T-cell (primary cell): Measurements from ENCODE around the gene GPR21. TPM values are rescaled to one million over a fixed set of nuclear protein-coding genes. Genes with fewer than 3 reads are reported as not detected.

Source experiments
- ATAC-seq, 4 experiments: fragments of 200-7000 bp in 3 of 4; fragments of 150-1000 bp in 1 of 4; cut with Tn5 transposase; replicated peaks in 1 of 4; 1 replicate in 3 of 4; 2 replicates in 1 of 4; pipeline ENCODE4 v1.10.0; 2021; ENCODE audit warnings: moderate library complexity in 3 of 4, mild to moderate bottlenecking in 2 of 4, moderate number of reproducible peaks in 1 of 4
- CTCF ChIA-PET, 2 donors: fragments of 300-600 bp; sonication (Branson Sonifier 250); formaldehyde crosslinking; loops; one replicate each; lab custom pipeline; 2022; ENCODE audit warnings: antibody characterized with exemption in 2 of 2; lab: Charles Lee
- POLR2A ChIA-PET, 2 donors: fragments of 300-600 bp; sonication (Branson Sonifier 250); formaldehyde crosslinking; loops; one replicate each; lab custom pipeline; 2022; ENCODE audit warnings: antibody characterized with exemption in 2 of 2; lab: Charles Lee
- DNase-seq, 35 experiments: peaks; one replicate each; pipeline versions ENCODE4 v3.0.0 to v3.0.0-alpha.2; 2013 to 2023
- H3K27ac ChIP-seq: one replicate; pipeline ENCODE4 v1.5.1; 2013; ENCODE audit warnings: low read length
- H3K27me3 ChIP-seq, 2 experiments: replicated peaks in 1 of 2; 1 replicate in 1 of 2; 2 replicates in 1 of 2; pipeline versions ENCODE4 v1.6.1 to v1.7.0; 2013; ENCODE audit warnings: low read length in 1 of 2, mixed read lengths in 1 of 2; ENCODE audit not compliant: control insufficient read depth in 2 of 2, insufficient read depth in 2 of 2; ENCODE audit errors: extremely low read depth in 1 of 2
- H3K36me3 ChIP-seq, 2 donors: 1 replicate in 1 of 2; 2 replicates in 1 of 2; pipeline versions ENCODE4 v1.6.1 to v1.7.0; 2013; ENCODE audit warnings: low read length in 1 of 2; ENCODE audit not compliant: control insufficient read depth in 2 of 2, insufficient read depth in 1 of 2; ENCODE audit errors: extremely low read depth in 1 of 2
- H3K4me1 ChIP-seq, 2 experiments: 1 replicate in 1 of 2; 2 replicates in 1 of 2; pipeline versions ENCODE4 v1.6.1 to v1.7.0; 2013; ENCODE audit warnings: low read length in 2 of 2, mixed read lengths in 1 of 2; ENCODE audit not compliant: insufficient read depth in 2 of 2, control insufficient read depth in 1 of 2; ENCODE audit errors: extremely low read depth in 1 of 2
- H3K4me3 ChIP-seq, 2 donors: 1 replicate in 1 of 2; 2 replicates in 1 of 2; pipeline versions ENCODE4 v1.5.1 to v1.7.0; 2013; ENCODE audit warnings: mild to moderate bottlenecking in 2 of 2, low read length in 1 of 2, moderate library complexity in 1 of 2; ENCODE audit not compliant: control insufficient read depth in 1 of 2; ENCODE audit errors: extremely low read depth in 1 of 2
- H3K9me3 ChIP-seq: 2 replicates; pipeline ENCODE4 v1.7.0; 2013
- H3K27ac Mint-ChIP-seq, 2 donors: one replicate each; pipeline ENCODE4 v1.8.0; 2020 to 2021; ENCODE audit warnings: mild to moderate bottlenecking in 2 of 2, mixed read lengths in 2 of 2
- H3K27me3 Mint-ChIP-seq, 2 donors: one replicate each; pipeline ENCODE4 v1.8.0; 2021 to 2022; ENCODE audit warnings: mixed read lengths in 2 of 2
- H3K36me3 Mint-ChIP-seq: one replicate; pipeline ENCODE4 v1.8.0; 2021; ENCODE audit warnings: mixed read lengths
- H3K4me1 Mint-ChIP-seq, 3 donors: one replicate each; pipeline ENCODE4 v1.8.0; 2020 to 2022; ENCODE audit warnings: mixed read lengths in 3 of 3, mild to moderate bottlenecking in 1 of 3
- H3K4me3 Mint-ChIP-seq, 3 donors: one replicate each; pipeline ENCODE4 v1.8.0; 2020 to 2022; ENCODE audit warnings: mild to moderate bottlenecking in 3 of 3, mixed read lengths in 3 of 3, moderate library complexity in 3 of 3
- H3K9me3 Mint-ChIP-seq, 3 donors: one replicate each; pipeline ENCODE4 v1.8.0; 2020 to 2022; ENCODE audit warnings: mixed read lengths in 3 of 3
- WGBS: methylation state at CpG from one replicate; pipeline ENCODE4 v1.1.5; 2013; ENCODE audit warnings: missing lambda C conversion rate; ENCODE audit not compliant: insufficient coverage; 5-methylcytosine and 5-hydroxymethylcytosine counted together
- total RNA-seq, 35 experiments: library from RNA in 6 of 35; stranded (reverse) in 6 of 35; fragments of 120-200 nt in 1 of 35; gene quantifications; one replicate each; pipeline versions ENCODE4 v1.2.1 to v1.2.4 and lab custom pipeline; 2013 to 2026

GPR21 gene
- 1 to 10 TPM in 3 of 5 donors, under 1 TPM in 2; 0.23 to 2.4 (median 1.0) TPM for total RNA-seq
- total RNA-seq (2013) = 0.64 TPM
- total RNA-seq (lab: John Stamatoyannopoulos, UW) = 0.16 to 2.0 (median 0.50) reads per million in 29 experiments

DNA sequence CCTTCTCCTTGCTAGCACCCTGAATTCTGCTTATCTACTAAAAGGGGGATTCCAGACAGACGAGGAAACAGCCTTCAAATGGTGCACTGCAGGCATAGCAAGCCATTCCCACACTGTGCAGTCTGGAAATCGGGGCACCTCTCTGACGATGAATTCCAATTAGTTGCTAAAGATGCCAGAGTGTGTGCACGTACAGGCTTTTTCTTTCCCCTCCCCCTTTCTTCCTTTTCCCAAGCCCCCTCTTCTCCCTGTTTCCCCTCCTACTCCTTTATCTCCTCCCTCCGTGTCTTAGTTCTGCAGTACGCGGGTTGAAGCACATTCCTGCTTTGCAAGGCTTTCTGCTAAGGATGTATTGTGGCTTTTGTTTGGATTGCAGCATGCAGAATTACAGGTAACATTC is at the start of gene GPR21:
TSS of gene GPR21 (plus strand) at position 316 of the 400 bp plus-strand sequence. CDS start 900 bp downstream, outside the sequence.
- 86% methylated on average over 4 of the region's 7 CpGs for WGBS
- POLR2A ChIA-PET = interaction anchor here in 1 of 2 donors (0.6 kb wide), 1 partner anchor 14 kb away, joined by 3 read pairs; no protein-coding TSS in a partner anchor
- ATAC-seq = no peak
- Mint-ChIP-seq H3K4me3 (no peak within 1 kb of the TSS), H3K27ac (no peak within 1 kb of the TSS), H3K9me3 (no peaks in the 10 kb centered on the region), H3K4me1 (peaks cover 4 to 18% (median 6%) of the 10 kb centered on the region in 3 donors), H3K36me3 (peaks cover 54% of the 10 kb centered on the region), H3K27me3 (no peaks in the 10 kb centered on the region)
- no peak for DNase-seq
- no peak within 1 kb of the TSS for H3K27ac ChIP-seq
- peaks cover 2 to 3% of the 10 kb centered on the region in 2 donors for H3K36me3 ChIP-seq
- CTCF ChIA-PET = no interaction called here
- no peaks in the 10 kb centered on the region for H3K9me3 ChIP-seq
- no peaks in the 10 kb centered on the region for H3K27me3 ChIP-seq
- H3K4me3 ChIP-seq = no peak within 1 kb of the TSS
- no peaks in the 10 kb centered on the region for H3K4me1 ChIP-seq

GRCh38 chr9:122986010-122986409 is 47.5 kb upstream of the GPR21 start:
- H3K27me3 Mint-ChIP-seq = no peaks in the 10 kb centered on the region
- POLR2A ChIA-PET = interaction anchor here in 1 of 2 donors (0.7 kb wide), 1 partner anchor 88 kb away, joined by 3 read pairs; no protein-coding TSS in a partner anchor

DNA sequence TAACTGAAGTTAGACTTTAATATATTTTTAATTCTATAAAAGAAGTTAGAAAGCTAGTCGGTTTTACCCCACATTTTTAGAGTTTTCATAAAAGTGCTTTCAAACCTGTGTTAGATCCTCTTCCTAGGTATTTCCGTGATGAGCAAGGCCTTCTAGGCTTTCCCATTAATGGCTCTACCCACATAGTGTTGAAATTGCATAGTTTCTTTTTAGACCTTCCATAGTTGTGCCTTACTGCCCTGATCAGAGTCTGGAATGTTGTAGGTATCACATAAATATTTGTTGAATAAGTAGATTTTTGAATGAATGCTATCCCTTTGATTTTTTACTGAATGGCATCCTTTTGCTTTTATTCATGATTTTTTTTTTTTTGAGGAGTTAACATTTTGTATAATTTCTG is 45.3 kb upstream of the GPR21 start:
- Mint-ChIP-seq H3K9me3 (no peaks in the 10 kb centered on the region), H3K27me3 (no peaks in the 10 kb centered on the region), H3K4me1 (peaks cover 0 to 7% (median 2%) of the 10 kb centered on the region in 3 donors), H3K27ac (no peak overlapping the region), H3K4me3 (no peak overlapping the region), H3K36me3 (peaks cover 21% of the 10 kb centered on the region)
- Histone ChIP-seq H3K36me3 (peaks cover 0 to 23% of the 10 kb centered on the region in 2 donors), H3K9me3 (no peaks in the 10 kb centered on the region), H3K27ac (no peak overlapping the region), H3K4me1 (no peaks in the 10 kb centered on the region), H3K4me3 (no peak overlapping the region), H3K27me3 (no peaks in the 10 kb centered on the region)
- no CpG with 5 or more reads among the region's 2 CpGs for WGBS
- DNase-seq (no peak), ATAC-seq (no peak)
- ChIA-PET POLR2A (no interaction called here), CTCF (interaction anchor here in 1 of 2 donors (0.7 to 1.1 kb wide), 3 partner anchors 8 to 361 kb away, joined by 3 read pairs; no protein-coding TSS in a partner anchor)

More at GRCh38 chr9:122986010-122986409, 47.5 kb upstream of the GPR21 start:
- Histone ChIP-seq H3K4me1 (no peaks in the 10 kb centered on the region), H3K36me3 (peaks cover 0 to 23% of the 10 kb centered on the region in 2 donors), H3K4me3 (no peak overlapping the region), H3K9me3 (no peaks in the 10 kb centered on the region), H3K27me3 (no peaks in the 10 kb centered on the region), H3K27ac (no peak overlapping the region)
- CTCF ChIA-PET = interaction anchor here in 1 of 2 donors (1.0 kb wide), 1 partner anchor 83 kb away, joined by 3 read pairs; no protein-coding TSS in a partner anchor
- no peak overlapping the region for H3K4me3 Mint-ChIP-seq
- WGBS = 100% methylated on average over 1 of the region's 5 CpGs
- ATAC-seq (no peak), DNase-seq (no peak)
- H3K36me3 Mint-ChIP-seq = peaks cover 21% of the 10 kb centered on the region
- no peaks in the 10 kb centered on the region for H3K9me3 Mint-ChIP-seq
- H3K27ac Mint-ChIP-seq = no peak overlapping the region
- H3K4me1 Mint-ChIP-seq = peaks cover 0 to 4% (median 2%) of the 10 kb centered on the region in 3 donors

DNA sequence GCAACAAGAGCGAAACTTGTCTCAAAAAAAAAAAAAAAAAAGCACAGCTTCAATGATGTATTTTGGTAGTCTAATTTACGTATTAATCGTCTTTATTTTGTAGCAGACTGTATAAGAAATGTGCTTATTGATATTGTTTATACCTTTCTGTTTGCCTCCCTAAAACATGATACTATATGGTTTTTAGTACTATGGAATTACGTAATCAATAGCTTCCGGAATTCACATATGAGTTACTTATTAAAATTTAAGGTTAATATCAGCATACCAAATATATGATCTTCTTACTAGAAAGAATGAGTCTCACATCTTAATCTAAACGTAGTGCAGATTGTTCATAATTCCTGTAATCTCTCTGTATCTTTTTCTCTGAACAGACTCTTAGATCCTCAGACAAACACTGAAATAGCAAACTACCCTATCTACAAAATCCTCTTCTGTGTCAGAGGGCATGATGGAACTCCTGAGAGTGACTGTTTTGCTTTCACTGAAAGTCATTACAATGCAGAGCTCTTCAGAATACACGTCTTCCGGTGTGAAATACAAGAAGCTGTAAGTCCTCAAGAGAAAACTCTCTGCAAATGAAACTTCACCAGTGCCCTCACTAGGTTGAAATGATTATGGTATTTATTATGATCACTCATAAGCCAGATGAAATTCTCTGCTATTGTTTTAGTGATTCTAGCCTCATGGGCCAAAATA is 44.4 kb upstream of the GPR21 start:
- Mint-ChIP-seq H3K27me3 (no peaks in the 10 kb centered on the region), H3K36me3 (peaks cover 18% of the 10 kb centered on the region), H3K9me3 (no peaks in the 10 kb centered on the region), H3K27ac (peak overlapping the region; percentile 76), H3K4me3 (no peak overlapping the region), H3K4me1 (peaks cover 0 to 7% (median 2%) of the 10 kb centered on the region in 3 donors)
- peak overlapping the region; percentile 3 for H3K27ac ChIP-seq
- H3K9me3 ChIP-seq = no peaks in the 10 kb centered on the region
- ChIA-PET CTCF (interaction anchor here in 1 of 2 donors (0.7 to 1.2 kb wide), 3 partner anchors 46 to 85 kb away, joined by 3 read pairs; partner anchors contain the start of gene ZBTB6), POLR2A (interaction anchor here in 1 of 2 donors (0.5 to 0.6 kb wide), 2 partner anchors 19 to 570 kb away, joined by 3 to 5 read pairs; no protein-coding TSS in a partner anchor)
- no peaks in the 10 kb centered on the region for H3K27me3 ChIP-seq
- peaks cover 0 to 23% of the 10 kb centered on the region in 2 donors for H3K36me3 ChIP-seq
- no peak overlapping the region for H3K4me3 ChIP-seq
- H3K4me1 ChIP-seq = no peaks in the 10 kb centered on the region
- DNase-seq = peak in 1 of 35 experiments; percentile 4
- ATAC-seq = no peak
- no CpG with 5 or more reads among the region's 8 CpGs for WGBS

DNA sequence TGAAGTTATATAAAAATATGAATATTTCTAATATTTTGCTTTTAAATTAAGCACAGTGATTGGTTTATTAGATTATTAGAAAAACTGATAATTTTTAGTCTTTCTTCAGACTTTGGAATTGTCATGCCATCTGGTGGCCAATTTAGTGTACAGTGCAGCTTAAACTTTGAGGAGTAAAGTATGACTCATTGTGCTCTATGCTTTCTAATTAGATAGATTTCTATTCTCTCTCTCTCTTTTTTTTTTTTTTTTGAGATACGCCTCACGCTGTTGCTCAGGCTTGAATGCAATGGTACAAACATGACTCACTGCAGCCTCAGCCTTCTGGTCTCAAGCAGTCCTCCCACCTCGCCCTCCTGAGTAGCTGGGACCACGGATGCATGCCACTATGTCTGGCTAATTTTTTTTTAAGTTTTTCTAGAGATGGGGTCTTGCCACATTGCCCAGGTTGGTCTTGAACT is 42.1 kb upstream of the GPR21 start:
- 80% methylated on average over 1 of the region's 4 CpGs for WGBS
- no peaks in the 10 kb centered on the region for H3K9me3 ChIP-seq
- Mint-ChIP-seq H3K27ac (no peak overlapping the region), H3K9me3 (no peaks in the 10 kb centered on the region), H3K27me3 (no peaks in the 10 kb centered on the region), H3K4me3 (no peak overlapping the region), H3K4me1 (peaks cover 0 to 7% (median 2%) of the 10 kb centered on the region in 3 donors), H3K36me3 (peaks cover 17% of the 10 kb centered on the region)
- no peak overlapping the region for H3K4me3 ChIP-seq
- DNase-seq = peak in 15 of 35 experiments; percentile 0 to 64 (median 6)
- H3K36me3 ChIP-seq = peaks cover 0 to 23% of the 10 kb centered on the region in 2 donors
- H3K4me1 ChIP-seq = no peaks in the 10 kb centered on the region
- no peak overlapping the region for H3K27ac ChIP-seq
- peak; percentile 55 to 80 (median 63) for ATAC-seq
- ChIA-PET CTCF (interaction anchor here (0.6 to 1.9 kb wide), 15 partner anchors 49 to 1048 kb away, joined by 3 to 11 read pairs (median 4); partner anchors contain the start of genes RABGAP1 (in 1 of the 2), RC3H2 (in 1 of the 2), ZBTB26 (in 1 of the 2) and ZBTB6 (in 1 of the 2)), POLR2A (interaction anchor here in 1 of 2 donors (0.6 to 0.7 kb wide), 2 partner anchors 357 to 899 kb away, joined by 4 to 6 read pairs; no protein-coding TSS in a partner anchor)
- no peaks in the 10 kb centered on the region for H3K27me3 ChIP-seq

DNA sequence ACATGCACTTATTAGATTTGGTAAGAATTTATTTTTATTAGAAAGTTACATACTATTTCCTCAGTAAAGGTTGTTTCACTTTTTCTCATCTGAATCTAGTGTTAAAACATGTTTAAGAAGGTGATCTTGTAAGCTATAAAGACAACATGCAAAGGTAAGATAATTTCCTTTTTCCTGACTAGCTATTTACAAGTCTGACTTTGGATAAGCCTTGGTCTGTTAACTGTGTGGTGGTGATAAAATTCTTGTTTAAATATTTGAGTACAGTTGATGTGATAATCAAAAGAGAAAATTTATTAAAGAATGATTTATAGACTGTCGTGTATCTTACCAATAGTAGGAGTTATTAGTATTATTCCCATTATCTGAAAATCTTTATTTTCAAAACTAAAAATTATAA is 36.9 kb upstream of the GPR21 start:
- no peaks in the 10 kb centered on the region for H3K4me1 ChIP-seq
- H3K36me3 Mint-ChIP-seq = peaks cover 36% of the 10 kb centered on the region
- WGBS = no CpG with 5 or more reads among the region's 1 CpG

More for the DNA sequence above, 36.9 kb upstream of the GPR21 start:
- Mint-ChIP-seq H3K27ac (no peak overlapping the region), H3K9me3 (no peaks in the 10 kb centered on the region), H3K27me3 (no peaks in the 10 kb centered on the region), H3K4me3 (no peak overlapping the region), H3K4me1 (peaks cover 0 to under 1% (median 0%) of the 10 kb centered on the region in 3 donors)
- ChIA-PET POLR2A (interaction anchor here in 1 of 2 donors (0.7 kb wide), 1 partner anchor 148 kb away, joined by 3 read pairs; no protein-coding TSS in a partner anchor), CTCF (interaction anchor here (0.5 to 1.1 kb wide), 4 partner anchors 9 to 903 kb away, joined by 3 to 7 read pairs (median 4); no protein-coding TSS in a partner anchor)
- Histone ChIP-seq H3K4me3 (no peak overlapping the region), H3K9me3 (no peaks in the 10 kb centered on the region), H3K27me3 (no peaks in the 10 kb centered on the region), H3K36me3 (peaks cover 0 to 24% of the 10 kb centered on the region in 2 donors), H3K27ac (no peak overlapping the region)
- ATAC-seq (no peak), DNase-seq (no peak)
